GM21526 (cell line): ENCODE results near the gene KCNK4.
"Not testable (repeated sequence)": the region's sequence is repeated elsewhere in the genome, so short reads cannot be mapped to it uniquely, and the experiment has no call there.

Experiments used
- ATAC-seq: cut with Tn5 transposase; IDR thresholded peaks from one replicate; pipeline ENCODE4 v1.9.1; 2021; ENCODE audit warnings: moderate library complexity; ENCODE audit not compliant: unreplicated experiment, low FRiP score

Gene KCNK4

GRCh38 chr11:64291262-64291751 is at the start of gene KCNK4:
KCNK4 (plus strand) TSS chr11:64291302; CDS start chr11:64293019, 1,717 bp downstream.
- ATAC-seq: no peak

DNA sequence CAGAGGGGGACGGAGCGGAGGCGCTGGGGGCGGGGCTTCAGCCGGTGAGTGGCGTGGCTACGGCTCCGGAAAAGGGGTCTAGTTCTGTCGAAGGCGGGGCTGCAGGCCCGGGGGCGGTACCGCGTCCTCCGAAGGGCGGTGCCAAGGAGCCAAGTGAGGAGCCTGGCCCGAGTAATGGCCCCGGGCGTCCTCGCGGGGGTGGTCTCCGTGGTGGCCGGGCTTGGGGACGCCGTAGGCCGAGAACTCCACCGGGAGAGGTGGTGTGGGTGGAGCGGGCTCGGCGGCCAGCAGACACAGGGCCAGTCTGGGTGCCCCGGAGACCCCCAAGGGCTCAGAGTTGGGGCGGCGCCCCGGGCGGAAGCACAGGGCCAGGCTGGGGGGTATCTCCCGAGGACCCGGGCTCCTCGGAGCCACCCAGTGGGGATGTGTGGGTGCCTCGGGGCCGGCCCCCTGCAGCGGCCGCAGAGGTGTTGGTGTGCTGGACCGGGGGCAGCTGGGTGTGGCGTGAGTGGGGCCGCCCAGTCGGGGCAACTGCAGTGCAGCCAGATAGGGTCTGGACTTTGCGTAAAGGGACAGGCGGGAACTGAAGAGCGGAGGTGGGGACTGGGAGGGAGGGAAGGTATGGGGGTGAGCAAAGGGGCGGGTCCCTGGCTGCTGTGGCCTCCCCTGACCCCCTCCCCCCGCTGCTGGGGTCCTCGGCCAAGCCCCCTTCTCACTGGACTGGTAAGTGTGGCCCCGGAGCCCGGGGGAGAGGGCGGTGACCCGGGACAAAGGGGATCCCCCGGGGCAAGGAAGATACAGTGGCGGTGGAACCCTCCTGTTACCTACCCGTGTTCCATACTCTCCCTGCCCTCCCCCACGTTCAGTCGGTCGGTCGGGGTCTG is 49.4 kb upstream of the KCNK4 start:
- ATAC-seq: no peak

DNA sequence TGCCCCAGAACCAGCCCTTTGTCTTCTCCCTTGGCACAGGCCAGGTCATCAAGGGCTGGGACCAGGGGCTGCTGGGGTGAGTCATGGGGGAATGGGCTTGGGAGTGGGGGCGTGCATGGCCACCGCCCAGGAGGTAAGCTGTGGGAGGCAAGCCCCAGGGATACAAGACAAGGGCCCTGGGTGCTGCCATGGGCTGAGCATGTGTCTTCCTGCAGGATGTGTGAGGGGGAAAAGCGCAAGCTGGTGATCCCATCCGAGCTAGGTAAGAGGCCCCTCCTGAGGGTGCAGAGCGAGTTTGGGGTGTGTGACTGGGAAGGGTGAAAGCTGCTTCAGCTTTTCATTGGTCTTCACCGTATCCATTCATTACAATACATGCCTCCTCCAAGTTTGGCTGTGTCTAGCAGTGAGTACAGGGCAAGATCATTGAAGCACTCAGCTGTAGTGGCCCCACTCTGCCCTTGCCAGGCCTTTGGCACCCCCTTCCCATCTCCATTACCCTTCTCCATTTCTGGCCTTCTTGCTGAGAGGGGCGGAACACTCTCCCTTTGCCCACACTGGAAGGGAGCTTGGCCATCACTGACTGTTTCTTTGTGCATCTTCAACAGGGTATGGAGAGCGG is 47.8 kb upstream of the KCNK4 start:
- no peak for ATAC-seq

DNA sequence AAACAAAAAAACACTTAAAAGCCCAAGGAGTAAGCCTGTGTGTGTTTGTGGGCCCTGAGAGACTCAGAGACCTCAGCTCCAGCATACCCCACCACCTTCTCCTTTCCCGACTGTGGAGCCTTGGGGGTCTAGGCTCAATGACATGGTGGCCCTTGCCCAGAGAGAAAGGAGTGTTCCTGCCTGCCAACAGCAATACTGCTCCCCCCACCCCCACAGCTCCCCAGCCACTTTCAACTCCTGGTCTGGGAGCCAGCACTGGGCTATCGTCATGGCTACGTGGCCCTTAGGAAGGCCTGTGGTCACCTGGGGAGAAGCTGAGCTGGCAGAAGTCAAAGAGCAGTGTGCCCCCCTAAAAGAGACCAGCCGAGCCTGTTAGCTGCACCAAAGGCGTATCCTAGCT is 47.0 kb upstream of the KCNK4 start:
- no peak for ATAC-seq

DNA sequence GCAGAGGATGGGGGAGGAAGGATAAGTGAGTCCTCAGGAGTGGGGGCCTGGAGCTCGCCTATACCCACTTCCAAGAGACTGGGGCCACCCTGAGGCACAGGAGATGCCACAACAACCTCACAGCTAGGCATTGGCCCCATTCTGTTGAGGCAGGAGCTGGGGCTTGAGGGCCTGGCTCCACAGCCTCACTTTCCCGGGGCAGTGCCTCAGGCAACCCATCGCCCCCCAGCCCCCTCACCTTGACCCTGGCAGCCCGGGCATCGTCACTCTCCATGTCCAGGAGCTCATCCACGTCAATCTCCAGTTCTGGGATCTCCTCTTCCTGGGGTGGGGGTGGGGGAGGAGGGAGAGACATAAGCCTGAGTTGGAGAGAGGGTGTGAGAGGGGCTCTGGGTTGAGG is 46.1 kb upstream of the KCNK4 start:
- no peak for ATAC-seq

DNA sequence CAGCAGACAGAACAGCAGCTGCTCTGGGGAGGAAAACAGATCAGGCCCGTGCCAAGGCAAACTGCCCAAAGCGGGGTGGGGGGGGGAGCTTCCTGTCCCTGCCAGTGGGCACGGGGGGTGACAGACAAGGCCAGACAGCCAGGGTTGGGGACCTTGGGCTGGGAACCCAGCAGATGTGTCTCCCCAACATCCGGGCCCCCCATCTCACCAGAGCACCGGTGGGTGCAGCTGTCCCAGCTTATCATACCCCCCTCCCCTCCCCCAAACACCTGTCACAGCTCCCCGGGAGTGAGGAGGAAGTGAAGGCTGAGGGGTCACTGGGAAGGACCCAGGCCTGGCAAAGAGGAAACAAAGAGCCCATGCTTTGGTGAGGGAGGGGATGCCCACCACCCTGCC is 45.7 kb upstream of the KCNK4 start:
- no peak for ATAC-seq

DNA sequence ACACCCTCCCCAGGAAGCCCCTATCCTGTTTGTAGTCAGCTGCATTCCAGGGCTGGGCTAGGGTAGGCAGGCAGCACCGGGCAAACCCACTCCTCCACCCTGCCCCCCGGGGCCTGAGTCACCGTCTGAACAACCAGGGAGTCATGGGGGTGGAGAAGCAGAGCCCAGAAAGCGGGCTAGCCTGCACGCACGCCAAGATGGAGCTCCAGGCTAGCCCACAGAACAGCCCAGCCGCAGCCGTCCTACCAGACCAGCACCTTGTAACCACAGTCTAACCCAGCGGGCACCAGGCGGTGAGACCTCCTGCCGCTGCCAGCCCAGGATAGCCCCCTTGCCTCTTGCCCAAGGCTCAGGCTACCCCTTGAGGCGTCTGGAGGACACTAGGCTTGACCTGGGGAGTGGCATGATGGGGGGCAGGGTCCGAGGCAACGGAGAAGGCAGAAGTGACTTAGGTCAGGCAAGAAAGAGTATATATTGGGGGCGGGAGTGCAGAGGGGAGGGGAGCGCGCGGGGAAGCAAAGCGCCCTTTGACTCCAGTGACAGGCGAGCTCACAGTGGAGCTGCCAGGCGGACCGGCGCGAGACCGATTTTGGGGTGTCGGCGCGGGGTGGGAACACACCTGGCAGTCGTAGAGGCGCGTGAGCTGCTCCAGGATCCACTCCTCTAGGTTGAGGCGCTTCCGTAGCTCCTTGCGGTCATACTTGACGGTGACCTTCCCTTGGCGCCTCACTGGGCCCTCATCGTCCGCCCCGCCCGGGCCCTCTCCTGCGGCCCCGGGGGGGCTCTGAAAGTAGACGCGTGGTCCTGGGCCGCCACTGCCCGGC is 45.1 kb upstream of the KCNK4 start:
- no peak for ATAC-seq

- ATAC-seq: not testable (repeated sequence)
Observed at GRCh38 chr11:64246621-64246870, 44.6 kb upstream of the KCNK4 start.

- no peak for ATAC-seq
Observed at GRCh38 chr11:64246871-64247728, 44.0 kb upstream of the KCNK4 start, which contains the start of gene PPP1R14B. PPP1R14B (minus strand) TSS chr11:64246943; CDS start chr11:64246673, 270 bp downstream.

DNA sequence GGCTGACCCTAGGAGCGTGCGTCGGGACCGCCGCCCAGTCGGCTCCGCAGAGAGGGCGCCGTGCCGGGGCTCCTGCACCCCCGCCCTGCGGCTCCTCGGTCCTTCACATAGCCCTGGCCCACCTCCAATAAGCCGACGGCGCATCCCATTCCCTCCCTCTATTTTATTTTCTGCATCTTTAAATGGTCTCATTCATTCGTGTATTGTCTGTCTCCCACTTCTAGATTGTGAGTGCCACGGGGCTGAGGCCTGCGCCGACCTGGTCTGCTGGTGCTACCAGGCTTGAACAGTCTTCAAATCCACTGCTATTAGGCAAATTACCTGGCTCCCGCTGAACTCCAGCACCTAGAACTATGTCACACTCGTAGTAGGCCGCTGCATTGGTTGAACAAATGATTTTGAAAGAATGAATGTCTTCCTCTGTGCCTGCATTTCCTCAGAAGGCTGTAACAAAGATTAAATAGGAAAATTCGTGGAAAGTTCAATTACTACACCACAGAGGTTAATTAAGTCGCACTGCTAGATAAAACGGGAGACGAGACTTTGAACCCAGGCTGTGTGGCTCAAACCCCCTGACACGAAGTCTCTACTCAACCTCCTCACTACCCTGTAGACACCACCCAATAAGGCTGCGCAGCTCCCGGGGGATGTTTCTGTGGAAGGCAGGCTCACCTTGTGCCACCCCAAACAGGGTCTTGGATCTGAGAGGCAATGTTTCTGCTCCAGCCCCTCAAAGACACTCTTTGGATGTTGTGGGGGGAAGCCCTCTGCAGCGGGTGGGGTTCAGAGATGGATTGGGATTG is 43.2 kb upstream of the KCNK4 start:
- no peak for ATAC-seq

GRCh38 chr11:64248578-64248977 is 42.5 kb upstream of the KCNK4 start:
- no peak for ATAC-seq

GRCh38 chr11:64249038-64249437 is 42.1 kb upstream of the KCNK4 start:
- ATAC-seq: no peak

DNA sequence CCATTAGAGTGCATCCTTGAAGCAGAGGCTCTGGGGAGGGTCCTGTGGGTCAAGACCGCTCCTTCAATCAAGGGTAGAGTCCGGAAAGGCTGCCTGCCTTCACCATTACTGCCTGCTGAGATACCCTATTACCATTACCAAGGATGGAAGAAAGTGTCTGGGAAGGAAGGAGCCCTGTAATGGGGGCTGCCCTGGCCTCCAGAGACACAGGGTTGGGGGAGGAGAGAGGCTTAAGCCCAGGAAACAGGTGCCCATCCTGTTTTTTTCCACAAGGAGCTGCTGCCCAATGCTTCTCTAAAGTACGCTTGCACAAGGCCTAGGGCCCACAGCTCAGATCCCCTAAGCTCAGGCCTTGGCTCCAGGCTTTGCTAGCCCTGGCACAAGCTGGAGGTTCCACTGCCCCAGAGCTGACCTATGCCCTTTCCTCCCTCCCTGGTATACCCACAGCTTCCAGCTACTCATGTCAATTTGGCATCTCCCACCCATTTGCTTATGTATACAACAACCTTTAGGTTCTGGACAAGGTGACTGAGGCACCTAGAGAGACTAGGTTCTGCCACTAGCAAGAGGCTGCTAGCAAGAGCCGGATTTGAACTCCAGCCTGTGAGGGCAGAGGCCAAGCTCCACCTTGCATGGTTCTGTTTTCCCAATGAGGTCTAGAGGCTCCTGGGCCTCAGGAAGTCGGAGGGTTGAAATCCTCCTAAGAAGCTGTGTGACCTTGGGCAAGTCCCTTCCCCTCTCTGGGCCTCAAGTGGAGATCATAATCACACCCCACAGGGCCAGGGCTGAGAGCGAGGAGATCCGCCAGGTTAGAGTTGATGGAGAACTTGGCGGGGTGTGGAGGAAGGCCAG is 41.3 kb upstream of the KCNK4 start:
- ATAC-seq: no peak

DNA sequence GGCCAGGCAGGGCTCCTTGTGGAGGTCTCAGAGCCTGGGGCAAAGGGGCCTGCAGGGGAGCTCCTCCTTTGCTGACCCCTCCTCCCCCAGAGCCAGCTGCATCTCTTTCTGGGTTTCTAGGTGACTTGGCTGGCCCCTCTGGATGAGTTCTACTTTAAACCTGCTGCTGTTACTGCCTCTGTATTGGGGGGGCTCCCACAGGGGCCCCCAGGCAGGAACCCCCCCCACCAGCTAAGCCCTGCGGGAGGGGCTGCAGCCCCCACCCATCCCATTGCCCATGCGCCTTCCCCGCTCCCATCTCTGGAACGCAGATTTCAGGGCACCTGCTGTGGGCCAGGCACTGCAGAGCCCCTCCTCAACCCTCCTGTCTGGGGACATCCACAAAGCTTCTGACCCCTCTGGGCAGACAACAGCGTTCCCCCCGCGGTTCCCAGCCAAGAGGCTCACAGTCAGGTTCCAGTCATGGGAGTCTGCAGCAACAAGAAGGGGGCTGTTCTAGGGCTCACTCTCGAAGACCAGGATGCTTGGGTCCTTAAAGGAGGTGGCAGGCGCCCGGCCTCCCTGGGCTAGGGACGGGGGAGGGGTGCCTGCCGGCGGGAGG is 40.6 kb upstream of the KCNK4 start:
- ATAC-seq: no peak

DNA sequence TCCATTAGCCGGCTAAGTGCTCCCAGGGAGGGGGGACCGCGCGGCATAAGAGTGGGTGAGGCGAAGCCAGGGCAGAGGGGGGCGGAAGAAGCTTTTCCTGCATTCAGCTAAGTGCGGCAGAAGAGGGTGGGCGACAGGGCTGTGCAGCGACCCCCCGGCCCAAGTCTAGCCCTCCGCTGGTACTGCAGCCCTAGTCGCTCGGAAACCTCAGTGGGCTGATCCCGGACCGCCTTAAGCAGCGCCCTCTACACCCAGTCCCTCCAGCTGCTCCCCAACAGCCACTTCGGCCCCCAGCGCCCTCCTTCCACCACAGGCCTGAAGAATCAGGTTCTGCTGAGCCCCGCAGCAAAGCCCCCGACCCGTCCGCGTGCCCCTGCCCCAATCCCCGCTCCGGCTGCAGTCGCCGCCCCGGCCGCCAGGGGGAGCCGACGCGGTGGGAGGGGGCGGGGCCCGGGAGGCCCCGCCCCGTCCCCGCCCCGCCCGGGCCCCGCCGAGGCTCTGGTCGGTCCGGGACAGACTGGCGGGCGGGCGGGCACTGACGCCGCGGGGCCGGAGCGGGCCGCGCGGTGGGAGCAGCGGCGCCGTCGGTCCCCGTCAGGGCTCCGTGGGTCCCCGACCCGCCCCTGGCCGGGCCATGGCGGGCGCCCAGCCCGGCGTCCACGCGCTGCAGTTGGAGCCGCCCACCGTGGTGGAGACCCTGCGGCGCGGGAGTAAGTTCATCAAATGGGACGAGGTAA is 39.9 kb upstream of the KCNK4 start, which contains the start of gene PLCB3:
Gene PLCB3 (plus strand): TSS at position 515 of the 737 bp plus-strand sequence. CDS start 120 bp downstream, at position 635.
- ATAC-seq: no peak

DNA sequence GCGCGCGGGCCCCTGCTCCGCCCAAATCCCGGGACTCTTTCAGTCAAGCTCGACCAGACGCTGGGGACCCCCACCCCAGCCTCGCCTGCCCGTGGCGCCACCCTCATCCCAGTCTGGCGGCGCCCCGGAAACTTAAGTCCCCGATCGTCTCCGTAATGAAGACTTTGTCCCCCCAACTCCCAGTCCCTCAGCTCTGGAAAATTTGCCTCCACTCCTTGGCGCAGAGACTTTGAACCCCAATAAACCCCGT is 39.4 kb upstream of the KCNK4 start:
- no peak for ATAC-seq

DNA sequence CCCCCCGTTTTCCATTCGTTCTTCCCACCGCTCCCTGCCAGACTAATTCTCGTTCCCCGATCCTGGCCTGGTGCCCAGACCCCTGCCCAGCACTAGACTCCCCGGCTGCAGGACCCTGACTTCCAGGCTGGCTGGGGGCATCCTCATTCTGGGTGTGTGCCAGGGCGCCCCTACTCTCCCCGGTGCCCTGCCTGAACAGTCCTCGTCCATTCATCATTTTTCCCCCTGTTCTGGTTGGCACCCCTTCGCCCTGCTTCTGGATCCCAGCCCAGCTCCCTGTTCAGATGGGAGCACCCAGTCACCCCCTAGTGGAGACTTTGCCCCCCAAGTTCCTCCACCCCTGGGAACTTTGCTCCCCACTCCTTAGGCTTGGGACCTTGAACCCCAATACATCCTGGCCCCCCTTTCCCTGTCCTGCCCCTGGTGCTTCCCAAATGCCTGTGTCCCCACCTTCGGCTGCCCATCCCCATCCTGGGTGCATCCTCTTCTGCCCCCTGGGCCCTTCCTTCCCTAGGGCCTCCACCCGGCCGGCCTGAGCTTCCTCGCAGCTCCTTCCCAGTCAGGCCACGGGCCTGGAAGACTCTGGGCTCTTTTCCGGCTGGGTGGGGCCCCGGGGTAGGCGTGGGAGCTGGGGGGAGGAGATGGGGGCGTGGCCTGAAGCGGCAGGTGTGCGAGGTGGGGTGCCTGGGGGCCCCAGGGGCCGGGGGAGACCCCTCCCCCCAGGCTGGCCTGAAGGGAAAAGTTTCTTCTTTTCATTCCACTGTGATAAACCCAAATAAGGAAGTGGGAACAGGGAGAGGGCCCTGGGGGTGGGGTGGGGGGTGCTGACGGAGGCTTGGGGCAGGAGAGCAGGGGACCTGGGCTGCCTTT is 38.9 kb upstream of the KCNK4 start:
- ATAC-seq: no peak
